ENCODE data around the gene SPTSSA. TPM values are rescaled to one million over a fixed set of nuclear protein-coding genes. Genes with fewer than 3 reads are reported as not detected.

Gene SPTSSA
- total RNA-seq, 1 experiment from 2014 or later: 24.5 TPM

DNA sequence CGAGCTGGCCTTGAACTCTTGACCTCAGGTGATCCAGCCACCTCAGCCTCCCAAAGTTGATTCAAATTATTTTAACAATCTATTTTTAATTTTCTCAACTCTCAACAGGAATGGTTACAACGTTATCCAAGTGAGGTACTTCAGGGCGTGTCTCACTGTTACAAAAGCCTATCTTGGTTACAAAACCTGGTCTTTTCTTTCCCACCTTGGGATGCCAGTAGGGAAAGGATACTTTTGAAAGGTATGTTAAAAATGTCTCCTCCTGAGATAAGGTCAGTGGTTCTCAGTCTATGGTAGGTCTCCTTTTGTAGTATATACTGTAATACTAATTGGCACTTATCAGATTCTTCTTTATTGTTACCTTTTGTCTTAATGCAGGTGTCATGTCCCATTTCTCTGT lies 4.9 kb downstream of the SPTSSA start (continued):
- TF ChIP-seq, protein P1, sequence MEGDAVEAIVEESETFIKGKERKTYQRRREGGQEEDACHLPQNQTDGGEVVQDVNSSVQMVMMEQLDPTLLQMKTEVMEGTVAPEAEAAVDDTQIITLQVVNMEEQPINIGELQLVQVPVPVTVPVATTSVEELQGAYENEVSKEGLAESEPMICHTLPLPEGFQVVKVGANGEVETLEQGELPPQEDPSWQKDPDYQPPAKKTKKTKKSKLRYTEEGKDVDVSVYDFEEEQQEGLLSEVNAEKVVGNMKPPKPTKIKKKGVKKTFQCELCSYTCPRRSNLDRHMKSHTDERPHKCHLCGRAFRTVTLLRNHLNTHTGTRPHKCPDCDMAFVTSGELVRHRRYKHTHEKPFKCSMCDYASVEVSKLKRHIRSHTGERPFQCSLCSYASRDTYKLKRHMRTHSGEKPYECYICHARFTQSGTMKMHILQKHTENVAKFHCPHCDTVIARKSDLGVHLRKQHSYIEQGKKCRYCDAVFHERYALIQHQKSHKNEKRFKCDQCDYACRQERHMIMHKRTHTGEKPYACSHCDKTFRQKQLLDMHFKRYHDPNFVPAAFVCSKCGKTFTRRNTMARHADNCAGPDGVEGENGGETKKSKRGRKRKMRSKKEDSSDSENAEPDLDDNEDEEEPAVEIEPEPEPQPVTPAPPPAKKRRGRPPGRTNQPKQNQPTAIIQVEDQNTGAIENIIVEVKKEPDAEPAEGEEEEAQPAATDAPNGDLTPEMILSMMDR (IDR thresholded peaks at IDR 0.05): no peak
- TF ChIP-seq TCF7 (CRISPR knock-in tag; IDR thresholded peaks at IDR 0.05; ENCODE audit: low read depth): no peak
- TF ChIP-seq, protein P2, sequence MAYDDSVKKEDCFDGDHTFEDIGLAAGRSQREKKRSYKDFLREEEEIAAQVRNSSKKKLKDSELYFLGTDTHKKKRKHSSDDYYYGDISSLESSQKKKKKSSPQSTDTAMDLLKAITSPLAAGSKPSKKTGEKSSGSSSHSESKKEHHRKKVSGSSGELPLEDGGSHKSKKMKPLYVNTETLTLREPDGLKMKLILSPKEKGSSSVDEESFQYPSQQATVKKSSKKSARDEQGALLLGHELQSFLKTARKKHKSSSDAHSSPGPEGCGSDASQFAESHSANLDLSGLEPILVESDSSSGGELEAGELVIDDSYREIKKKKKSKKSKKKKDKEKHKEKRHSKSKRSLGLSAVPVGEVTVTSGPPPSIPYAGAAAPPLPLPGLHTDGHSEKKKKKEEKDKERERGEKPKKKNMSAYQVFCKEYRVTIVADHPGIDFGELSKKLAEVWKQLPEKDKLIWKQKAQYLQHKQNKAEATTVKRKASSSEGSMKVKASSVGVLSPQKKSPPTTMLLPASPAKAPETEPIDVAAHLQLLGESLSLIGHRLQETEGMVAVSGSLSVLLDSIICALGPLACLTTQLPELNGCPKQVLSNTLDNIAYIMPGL (CRISPR knock-in tag; IDR thresholded peaks at IDR 0.05): no peak
- no peak for TF ChIP-seq GRHL2 (CRISPR knock-in tag; IDR thresholded peaks at IDR 0.05; ENCODE audit: insufficient replicate concordance, severe bottlenecking)

DNA sequence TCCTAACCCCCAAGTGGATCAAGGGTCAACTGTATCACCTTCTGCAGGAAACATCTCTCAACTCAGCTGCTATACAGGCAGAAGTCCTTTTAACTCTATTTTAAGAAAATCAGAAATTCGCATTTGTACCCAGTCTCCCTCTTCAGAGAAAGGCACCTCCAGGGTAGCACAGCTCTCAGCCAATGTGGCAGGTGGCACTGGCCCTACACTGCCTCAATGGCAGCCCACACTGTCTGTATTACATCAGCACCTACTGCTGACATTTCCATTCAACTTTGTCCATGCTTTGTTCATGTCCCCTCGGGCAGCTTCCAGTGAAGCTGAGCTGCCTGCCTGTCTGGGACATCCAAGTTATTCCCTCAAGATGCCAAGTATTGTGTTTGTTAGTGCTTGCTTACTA lies 8.8 kb downstream of the SPTSSA start:
- CTCF ChIA-PET: interaction anchor here (2.3 kb wide), 1 partner anchor 14 kb away, joined by 9 read pairs; no protein-coding TSS in a partner anchor
- ATAC-seq: no peak; the same call in 1 of the 2 replicates

DNA sequence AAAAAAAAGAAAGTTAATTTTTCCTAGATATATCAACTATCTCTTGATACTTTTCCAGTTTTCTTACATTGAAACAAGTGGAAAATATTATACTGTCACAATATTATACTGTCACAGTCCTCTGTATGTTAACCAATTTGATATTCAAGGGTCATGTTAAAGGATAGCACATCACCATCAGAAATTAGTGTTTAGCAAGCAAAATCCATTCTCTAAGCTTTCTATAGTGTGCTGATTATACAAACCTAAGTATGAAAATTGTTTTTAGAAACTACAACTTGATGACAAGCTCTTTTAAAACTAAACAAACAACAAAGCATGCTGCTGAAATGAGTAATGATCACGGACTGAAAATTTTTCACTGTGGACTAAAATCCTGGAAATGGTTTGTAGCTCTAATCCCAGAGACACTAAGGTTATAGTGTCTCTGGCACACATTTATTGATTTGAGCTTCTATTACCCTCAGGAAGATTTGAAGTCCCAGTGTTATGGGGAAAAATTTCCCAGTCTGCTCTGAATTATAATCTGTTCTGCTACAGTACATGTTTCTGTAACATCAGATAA lies 9.7 kb downstream of the SPTSSA start:
- ATAC-seq (no peak), DNase-seq (ENCODE audit: low spot score) (no peak)
- Mint-ChIP-seq H3K4me3 (no peak overlapping the region), H3K4me1 (no peaks in the 10 kb centered on the region), H3K36me3 (peaks cover 19% of the 10 kb centered on the region), H3K27ac (no peak overlapping the region), H3K9me3 (no peaks in the 10 kb centered on the region), H3K27me3 (ENCODE audit: low read depth) (no peaks in the 10 kb centered on the region)
- POLR2A ChIA-PET: interaction anchor here (0.6 kb wide), 2 partner anchors 26 to 85 kb away, joined by 3 read pairs; no protein-coding TSS in a partner anchor
- TF ChIP-seq, protein P3, sequence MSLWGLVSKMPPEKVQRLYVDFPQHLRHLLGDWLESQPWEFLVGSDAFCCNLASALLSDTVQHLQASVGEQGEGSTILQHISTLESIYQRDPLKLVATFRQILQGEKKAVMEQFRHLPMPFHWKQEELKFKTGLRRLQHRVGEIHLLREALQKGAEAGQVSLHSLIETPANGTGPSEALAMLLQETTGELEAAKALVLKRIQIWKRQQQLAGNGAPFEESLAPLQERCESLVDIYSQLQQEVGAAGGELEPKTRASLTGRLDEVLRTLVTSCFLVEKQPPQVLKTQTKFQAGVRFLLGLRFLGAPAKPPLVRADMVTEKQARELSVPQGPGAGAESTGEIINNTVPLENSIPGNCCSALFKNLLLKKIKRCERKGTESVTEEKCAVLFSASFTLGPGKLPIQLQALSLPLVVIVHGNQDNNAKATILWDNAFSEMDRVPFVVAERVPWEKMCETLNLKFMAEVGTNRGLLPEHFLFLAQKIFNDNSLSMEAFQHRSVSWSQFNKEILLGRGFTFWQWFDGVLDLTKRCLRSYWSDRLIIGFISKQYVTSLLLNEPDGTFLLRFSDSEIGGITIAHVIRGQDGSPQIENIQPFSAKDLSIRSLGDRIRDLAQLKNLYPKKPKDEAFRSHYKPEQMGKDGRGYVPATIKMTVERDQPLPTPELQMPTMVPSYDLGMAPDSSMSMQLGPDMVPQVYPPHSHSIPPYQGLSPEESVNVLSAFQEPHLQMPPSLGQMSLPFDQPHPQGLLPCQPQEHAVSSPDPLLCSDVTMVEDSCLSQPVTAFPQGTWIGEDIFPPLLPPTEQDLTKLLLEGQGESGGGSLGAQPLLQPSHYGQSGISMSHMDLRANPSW (CRISPR knock-in tag; conservative IDR thresholded peaks at IDR 0.05; ENCODE audit: low read depth): no peak
- no peak for TF ChIP-seq ETV6 (CRISPR knock-in tag; IDR thresholded peaks at IDR 0.05)
- CTCF ChIA-PET: interaction anchor here (0.7 to 2.3 kb wide), 4 partner anchors 13 to 120 kb away, joined by 3 to 9 read pairs (median 4); no protein-coding TSS in a partner anchor

More for the DNA sequence above, 8.8 kb downstream of the SPTSSA start:
- no peak for DNase-seq (ENCODE audit: low spot score)
- no peak overlapping the region for H3K4me3 Mint-ChIP-seq
- H3K36me3 Mint-ChIP-seq: peaks cover 19% of the 10 kb centered on the region
- POLR2A ChIA-PET: interaction anchor here (0.6 kb wide), 1 partner anchor 85 kb away, joined by 3 read pairs; no protein-coding TSS in a partner anchor
- TF ChIP-seq GABPB1 (CRISPR knock-in tag; IDR thresholded peaks at IDR 0.05): peak; percentile 89
- TF ChIP-seq, protein P4, sequence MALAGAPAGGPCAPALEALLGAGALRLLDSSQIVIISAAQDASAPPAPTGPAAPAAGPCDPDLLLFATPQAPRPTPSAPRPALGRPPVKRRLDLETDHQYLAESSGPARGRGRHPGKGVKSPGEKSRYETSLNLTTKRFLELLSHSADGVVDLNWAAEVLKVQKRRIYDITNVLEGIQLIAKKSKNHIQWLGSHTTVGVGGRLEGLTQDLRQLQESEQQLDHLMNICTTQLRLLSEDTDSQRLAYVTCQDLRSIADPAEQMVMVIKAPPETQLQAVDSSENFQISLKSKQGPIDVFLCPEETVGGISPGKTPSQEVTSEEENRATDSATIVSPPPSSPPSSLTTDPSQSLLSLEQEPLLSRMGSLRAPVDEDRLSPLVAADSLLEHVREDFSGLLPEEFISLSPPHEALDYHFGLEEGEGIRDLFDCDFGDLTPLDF (CRISPR knock-in tag; IDR thresholded peaks at IDR 0.05): no peak
- H3K27ac Mint-ChIP-seq: peak overlapping the region; percentile 43; the same call in 1 of the 2 replicates
- no peaks in the 10 kb centered on the region for H3K27me3 Mint-ChIP-seq (ENCODE audit: low read depth)
- no peaks in the 10 kb centered on the region for H3K4me1 Mint-ChIP-seq
- no peaks in the 10 kb centered on the region for H3K9me3 Mint-ChIP-seq

DNA sequence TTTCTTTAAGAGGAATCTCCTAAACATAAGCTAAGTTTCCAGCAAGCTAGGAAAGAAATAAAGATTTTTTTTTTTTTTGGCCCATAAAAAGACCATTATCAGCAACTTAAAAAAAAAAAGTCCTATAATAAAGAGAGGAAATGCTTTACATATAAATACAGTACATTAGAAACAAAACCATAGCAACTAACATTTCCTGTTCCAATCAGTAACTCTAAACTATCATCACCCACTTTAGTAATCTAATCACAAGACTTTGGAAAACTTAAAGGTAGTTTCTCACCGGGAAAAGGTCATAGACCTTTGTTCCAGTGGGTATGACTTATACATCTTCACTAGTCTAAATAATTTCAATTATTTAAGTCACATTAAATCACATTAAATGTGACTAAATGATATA lies 11.1 kb downstream of the SPTSSA start:
- DNase-seq (ENCODE audit: low spot score) (no peak), ATAC-seq (no peak)
- Mint-ChIP-seq H3K4me3 (no peak overlapping the region), H3K27me3 (ENCODE audit: low read depth) (no peaks in the 10 kb centered on the region), H3K9me3 (no peaks in the 10 kb centered on the region), H3K4me1 (no peaks in the 10 kb centered on the region), H3K27ac (no peak overlapping the region), H3K36me3 (peaks cover 18% of the 10 kb centered on the region)
- POLR2A ChIA-PET: no interaction called here
- CTCF ChIA-PET: interaction anchor here (0.6 to 2.3 kb wide), 2 partner anchors 12 to 1096 kb away, joined by 3 to 9 read pairs; no protein-coding TSS in a partner anchor
- TF ChIP-seq ATF1 (CRISPR knock-in tag; IDR thresholded peaks at IDR 0.05) (no peak), FOXJ3 (CRISPR knock-in tag; IDR thresholded peaks at IDR 0.05; ENCODE audit: borderline replicate concordance) (no peak), ZNF671 (CRISPR knock-in tag; IDR thresholded peaks at IDR 0.05) (no peak)
- TF ChIP-seq, protein P5, sequence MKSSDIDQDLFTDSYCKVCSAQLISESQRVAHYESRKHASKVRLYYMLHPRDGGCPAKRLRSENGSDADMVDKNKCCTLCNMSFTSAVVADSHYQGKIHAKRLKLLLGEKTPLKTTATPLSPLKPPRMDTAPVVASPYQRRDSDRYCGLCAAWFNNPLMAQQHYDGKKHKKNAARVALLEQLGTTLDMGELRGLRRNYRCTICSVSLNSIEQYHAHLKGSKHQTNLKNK (CRISPR knock-in tag; IDR thresholded peaks at IDR 0.05): no peak
- TF ChIP-seq, protein P2 (CRISPR knock-in tag; IDR thresholded peaks at IDR 0.05): no peak
- TF ChIP-seq, protein P6, sequence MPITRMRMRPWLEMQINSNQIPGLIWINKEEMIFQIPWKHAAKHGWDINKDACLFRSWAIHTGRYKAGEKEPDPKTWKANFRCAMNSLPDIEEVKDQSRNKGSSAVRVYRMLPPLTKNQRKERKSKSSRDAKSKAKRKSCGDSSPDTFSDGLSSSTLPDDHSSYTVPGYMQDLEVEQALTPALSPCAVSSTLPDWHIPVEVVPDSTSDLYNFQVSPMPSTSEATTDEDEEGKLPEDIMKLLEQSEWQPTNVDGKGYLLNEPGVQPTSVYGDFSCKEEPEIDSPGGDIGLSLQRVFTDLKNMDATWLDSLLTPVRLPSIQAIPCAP (CRISPR knock-in tag; IDR thresholded peaks at IDR 0.05): no peak
